ENCODE data around the gene HMCN1. TPM values are rescaled to one million over a fixed set of nuclear protein-coding genes. Genes with fewer than 3 reads are reported as not detected.

The HMCN1 gene
- total and polyA plus RNA-seq, 2 donors (not counting 1 experiment from before 2014, with no cell fraction given) = 6.8 to 21.0 TPM

- no peak for TF ChIP-seq CTCF (conservative IDR thresholded peaks at IDR 0.05 in 1 of 2, IDR thresholded peaks at IDR 0.05 in 1 of 2; ENCODE audit: low read depth in 1 of 2, low read length in 2 of 2)
- TF ChIP-seq EZH2 (IDR thresholded peaks at IDR 0.05; ENCODE audit: low read length, missing control alignments) = no peak
- Histone ChIP-seq H3K27ac (ENCODE audit: insufficient read depth, low read length) (no peak overlapping the region), H4K20me1 (ENCODE audit: control insufficient read depth, extremely low read depth, insufficient read depth, low read length) (no peaks in the 10 kb centered on the region), H3K79me2 (ENCODE audit: control insufficient read depth, insufficient read depth, low read length) (no peaks in the 10 kb centered on the region), H2AFZ (ENCODE audit: low read length) (no peak overlapping the region), H3K27me3 (ENCODE audit: control insufficient read depth, insufficient read depth, low read length) (no peaks in the 10 kb centered on the region), H3K4me2 (ENCODE audit: extremely low read depth, insufficient read depth, low read length) (no peak overlapping the region), H3K4me3 (replicated peaks in 1 of 4; ENCODE audit: control extremely low read depth in 1 of 4, insufficient read depth in 1 of 4, low read depth in 3 of 4, low read length in 4 of 4) (no peak overlapping the region), H3K36me3 (ENCODE audit: control insufficient read depth, insufficient read depth, low read length) (no peaks in the 10 kb centered on the region), H3K4me1 (ENCODE audit: control insufficient read depth, extremely low read depth, insufficient read depth, low read length) (no peaks in the 10 kb centered on the region), H3K9ac (ENCODE audit: insufficient read depth, low read length) (no peak overlapping the region), H3K9me3 (ENCODE audit: control insufficient read depth, insufficient read depth, low read depth, low read length) (no peaks in the 10 kb centered on the region)
- peak in 1 of 2 donors; percentile 34 for DNase-seq (ENCODE audit: low read depth in 2 of 2)
Measured at GRCh38 chr1:185850366-185850765, 116.2 kb downstream of the HMCN1 start.

- no peak overlapping the region for H3K4me2 ChIP-seq (ENCODE audit: extremely low read depth, insufficient read depth, low read length)
Measured at GRCh38 chr1:185853739-185854138, 119.5 kb downstream of the HMCN1 start.

GRCh38 chr1:185856482-185856881 is 122.3 kb downstream of the HMCN1 start:
- H3K4me3 ChIP-seq (replicated peaks in 1 of 4; ENCODE audit: control extremely low read depth in 1 of 4, insufficient read depth in 1 of 4, low read depth in 3 of 4, low read length in 4 of 4) = no peak overlapping the region
- no peaks in the 10 kb centered on the region for H4K20me1 ChIP-seq (ENCODE audit: control insufficient read depth, extremely low read depth, insufficient read depth, low read length)
- H3K9me3 ChIP-seq (ENCODE audit: control insufficient read depth, insufficient read depth, low read depth, low read length) = no peaks in the 10 kb centered on the region
- no peaks in the 10 kb centered on the region for H3K79me2 ChIP-seq (ENCODE audit: control insufficient read depth, insufficient read depth, low read length)
- no peaks in the 10 kb centered on the region for H3K27me3 ChIP-seq (ENCODE audit: control insufficient read depth, insufficient read depth, low read length)
- TF ChIP-seq EZH2 (IDR thresholded peaks at IDR 0.05; ENCODE audit: low read length, missing control alignments) = no peak
- TF ChIP-seq CTCF (conservative IDR thresholded peaks at IDR 0.05 in 1 of 2, IDR thresholded peaks at IDR 0.05 in 1 of 2; ENCODE audit: low read depth in 1 of 2, low read length in 2 of 2) = no peak
- no peaks in the 10 kb centered on the region for H3K36me3 ChIP-seq (ENCODE audit: control insufficient read depth, insufficient read depth, low read length)
- H3K27ac ChIP-seq (ENCODE audit: insufficient read depth, low read length) = no peak overlapping the region
- no peak overlapping the region for H2AFZ ChIP-seq (ENCODE audit: low read length)
- H3K4me1 ChIP-seq (ENCODE audit: control insufficient read depth, extremely low read depth, insufficient read depth, low read length) = no peaks in the 10 kb centered on the region
- H3K4me2 ChIP-seq (ENCODE audit: extremely low read depth, insufficient read depth, low read length) = peak overlapping the region; percentile 56
- no peak overlapping the region for H3K9ac ChIP-seq (ENCODE audit: insufficient read depth, low read length)
- DNase-seq (ENCODE audit: low read depth in 2 of 2) = no peak

More at GRCh38 chr1:185853739-185854138, 119.5 kb downstream of the HMCN1 start:
- H3K27me3 ChIP-seq (ENCODE audit: control insufficient read depth, insufficient read depth, low read length) = no peaks in the 10 kb centered on the region
- no peaks in the 10 kb centered on the region for H3K36me3 ChIP-seq (ENCODE audit: control insufficient read depth, insufficient read depth, low read length)
- no peaks in the 10 kb centered on the region for H4K20me1 ChIP-seq (ENCODE audit: control insufficient read depth, extremely low read depth, insufficient read depth, low read length)
- H3K9me3 ChIP-seq (ENCODE audit: control insufficient read depth, insufficient read depth, low read depth, low read length) = no peaks in the 10 kb centered on the region
- peak; percentile 79 to 87 for DNase-seq (ENCODE audit: low read depth in 2 of 2)
- H3K9ac ChIP-seq (ENCODE audit: insufficient read depth, low read length) = no peak overlapping the region
- no peaks in the 10 kb centered on the region for H3K4me1 ChIP-seq (ENCODE audit: control insufficient read depth, extremely low read depth, insufficient read depth, low read length)
- no peak overlapping the region for H3K27ac ChIP-seq (ENCODE audit: insufficient read depth, low read length)
- H2AFZ ChIP-seq (ENCODE audit: low read length) = no peak overlapping the region
- no peaks in the 10 kb centered on the region for H3K79me2 ChIP-seq (ENCODE audit: control insufficient read depth, insufficient read depth, low read length)
- no peak overlapping the region for H3K4me3 ChIP-seq (replicated peaks in 1 of 4; ENCODE audit: control extremely low read depth in 1 of 4, insufficient read depth in 1 of 4, low read depth in 3 of 4, low read length in 4 of 4)
- TF ChIP-seq CTCF (conservative IDR thresholded peaks at IDR 0.05 in 1 of 2, IDR thresholded peaks at IDR 0.05 in 1 of 2; ENCODE audit: low read depth in 1 of 2, low read length in 2 of 2) (no peak), EZH2 (IDR thresholded peaks at IDR 0.05; ENCODE audit: low read length, missing control alignments) (no peak)
